GM19193 (cell line): Measurements from ENCODE around the gene OR2J3.

Experiments
- POLR2A ChIP-seq: IDR thresholded peaks from 4 replicates; pipeline ENCODE4 v1.6.1; 2011; ENCODE audit not compliant: insufficient read depth, insufficient read length; ENCODE audit errors: extremely low read depth

The OR2J3 gene

GRCh38 chr6:29146179-29146578, 38.3 kb downstream of the OR2J3 start:
- TF ChIP-seq POLR2A = no peak

- TF ChIP-seq POLR2A = no peak
These were observed 39.2 kb downstream of the OR2J3 start for GRCh38 chr6:29147074-29147473.

GRCh38 chr6:29153083-29153482, 45.2 kb downstream of the OR2J3 start:
- no peak for TF ChIP-seq POLR2A
